OCI-LY7 (cell line): ENCODE data around the gene ABCD3.

Experiments used
- CTCF ChIP-seq: fragments of 200-600 bp; sonication (generic); conservative IDR thresholded peaks from 2 replicates; pipeline ENCODE4 v1.5.1; 2014; ENCODE audit warnings: mild to moderate bottlenecking, antibody characterized with exemption, low read length, moderate library complexity, mixed read lengths
- EZH2phosphoT487 ChIP-seq: fragments of 200-600 bp; sonication (generic); IDR thresholded peaks from 2 replicates; pipeline ENCODE4 v1.6.1; 2018; ENCODE audit warnings: low read depth, borderline replicate concordance, mild to moderate bottlenecking, mixed run types, antibody characterized with exemption, low read length, moderate library complexity, mixed read lengths

- no peak for TF ChIP-seq CTCF
- TF ChIP-seq EZH2phosphoT487 = no peak
Measured at GRCh38 chr1:94417728-94417977, 536 bp upstream of the ABCD3 start.
